ENCODE measurements around the gene LCE3B. TPM values are rescaled to one million over a fixed set of nuclear protein-coding genes. Genes with fewer than 3 reads are reported as not detected.
A peak's percentile ranks its signal among the peaks of the same experiment; 100 is the strongest.

Gene LCE3B
- total RNA-seq, 1 experiment from 2014 or later, result not detected

DNA sequence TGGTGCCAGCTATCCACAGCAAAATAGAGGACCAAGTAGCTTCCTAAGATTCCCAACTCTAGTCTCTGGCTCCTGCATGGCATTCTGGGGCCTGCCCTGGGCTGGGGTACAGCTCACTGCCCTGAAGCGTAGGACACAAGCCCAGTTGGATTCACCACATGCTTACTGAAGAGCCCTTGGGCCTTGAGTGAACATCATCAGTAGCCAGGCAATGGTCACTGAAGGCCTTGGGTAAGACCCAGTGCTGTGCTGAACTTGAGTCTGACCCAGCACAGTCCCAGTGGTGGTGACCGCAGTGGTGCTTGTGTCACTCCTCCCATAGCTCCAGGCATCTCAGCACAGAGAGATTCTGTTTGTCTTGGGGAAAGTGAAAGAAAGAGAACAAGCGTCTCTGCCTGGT lies 17.0 kb downstream of the LCE3B start:
- H3K36me3 ChIP-seq (replicated peaks; ENCODE audit: control insufficient read depth, insufficient read depth, low read length), result no peaks in the 10 kb centered on the region
- no peak overlapping the region for H3K4me3 ChIP-seq (ENCODE audit: insufficient read depth, low read depth, low read length)
- H3K27me3 ChIP-seq (ENCODE audit: control insufficient read depth, insufficient read depth, low read length), result no peaks in the 10 kb centered on the region
- DNase-seq, result no peak

DNA sequence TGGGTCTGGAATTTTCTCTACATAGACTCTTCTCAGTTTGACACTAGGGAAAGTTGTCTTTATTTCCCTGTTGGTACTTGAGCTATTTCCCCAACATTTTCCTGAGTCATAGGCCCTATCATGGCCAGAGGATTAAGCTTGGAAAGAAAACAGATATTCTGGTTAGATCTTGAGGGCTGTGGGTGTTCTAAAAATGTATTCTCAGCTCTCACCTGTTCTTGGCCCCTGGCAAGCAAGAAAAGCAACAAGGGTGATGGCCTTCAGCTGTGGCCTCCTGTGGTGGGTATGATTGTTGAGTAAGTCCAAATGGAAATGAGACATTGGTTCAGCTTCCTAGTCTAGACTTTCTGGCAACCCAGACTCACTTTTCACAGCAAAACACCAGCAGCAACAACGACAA lies 26.7 kb downstream of the LCE3B start:
- no peak for DNase-seq
- Histone ChIP-seq H3K27me3 (ENCODE audit: control insufficient read depth, insufficient read depth, low read length) (no peaks in the 10 kb centered on the region), H3K36me3 (replicated peaks; ENCODE audit: control insufficient read depth, insufficient read depth, low read length) (no peaks in the 10 kb centered on the region), H3K4me3 (ENCODE audit: insufficient read depth, low read depth, low read length) (no peak overlapping the region)

DNA sequence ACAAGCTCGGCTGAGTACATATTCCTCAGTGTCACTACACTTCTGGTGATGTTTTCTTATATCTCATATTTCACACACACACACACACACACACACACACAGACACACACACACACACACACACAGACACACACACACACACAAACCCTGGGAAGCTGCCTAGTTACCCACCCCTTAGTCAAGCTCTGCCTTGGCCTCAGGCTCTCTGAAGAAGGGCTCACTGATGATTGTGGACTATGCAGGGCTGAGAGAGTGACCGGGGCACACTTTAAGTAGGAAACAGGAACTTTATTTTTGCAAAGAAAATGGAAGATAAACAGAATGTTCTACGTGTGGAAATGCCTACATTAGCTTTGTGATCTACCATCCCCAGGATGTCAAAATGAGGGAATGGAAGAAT lies 30.3 kb downstream of the LCE3B start:
- H3K36me3 ChIP-seq (replicated peaks; ENCODE audit: control insufficient read depth, insufficient read depth, low read length), result no peaks in the 10 kb centered on the region
- H3K4me3 ChIP-seq (ENCODE audit: insufficient read depth, low read depth, low read length), result no peak overlapping the region
- no peaks in the 10 kb centered on the region for H3K27me3 ChIP-seq (ENCODE audit: control insufficient read depth, insufficient read depth, low read length)
- no peak for DNase-seq

DNA sequence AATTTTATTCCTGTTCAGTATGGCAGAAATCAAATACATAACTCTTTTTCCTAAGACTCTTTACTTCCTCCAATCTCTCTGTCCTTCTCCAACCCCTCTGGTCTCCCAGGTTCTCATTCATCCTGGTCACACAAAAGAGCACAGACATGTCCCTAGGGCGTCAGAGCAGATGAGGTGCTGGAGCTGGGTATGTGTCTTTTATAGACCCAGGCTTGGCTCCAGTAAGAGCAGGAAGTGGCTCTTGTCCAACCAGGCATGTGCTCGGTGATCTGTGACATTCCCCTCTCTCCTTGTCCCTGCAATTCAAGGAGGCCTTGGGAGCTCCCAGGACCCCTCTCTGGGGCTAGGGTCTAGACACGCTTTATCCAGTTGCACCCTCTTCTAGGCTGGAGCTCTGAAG lies 31.5 kb downstream of the LCE3B start:
- Histone ChIP-seq H3K27me3 (ENCODE audit: control insufficient read depth, insufficient read depth, low read length) (no peaks in the 10 kb centered on the region), H3K36me3 (replicated peaks; ENCODE audit: control insufficient read depth, insufficient read depth, low read length) (no peaks in the 10 kb centered on the region), H3K4me3 (ENCODE audit: insufficient read depth, low read depth, low read length) (no peak overlapping the region)
- DNase-seq, result no peak

DNA sequence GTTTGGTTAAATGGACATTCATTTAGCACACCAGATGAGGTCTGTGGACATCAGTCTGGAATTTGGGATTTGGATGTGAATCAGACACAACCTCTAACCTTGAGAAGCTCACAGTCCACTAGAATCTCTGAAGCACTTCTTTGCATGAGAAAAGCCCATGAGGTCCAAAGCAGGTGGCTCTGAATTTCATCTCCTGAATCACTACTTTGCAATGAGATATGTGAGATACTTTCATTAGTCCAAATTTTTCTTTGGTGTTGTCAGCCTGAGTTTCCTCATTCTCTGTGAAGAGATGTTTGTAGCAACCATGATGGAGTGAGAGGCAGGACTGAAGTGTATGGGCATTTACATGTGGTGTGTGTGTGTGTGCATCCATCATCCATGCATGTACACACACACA lies 33.0 kb downstream of the LCE3B start:
- Histone ChIP-seq H3K36me3 (replicated peaks; ENCODE audit: control insufficient read depth, insufficient read depth, low read length) (no peaks in the 10 kb centered on the region), H3K27me3 (ENCODE audit: control insufficient read depth, insufficient read depth, low read length) (no peaks in the 10 kb centered on the region), H3K4me3 (ENCODE audit: insufficient read depth, low read depth, low read length) (no peak overlapping the region)
- DNase-seq, result no peak

DNA sequence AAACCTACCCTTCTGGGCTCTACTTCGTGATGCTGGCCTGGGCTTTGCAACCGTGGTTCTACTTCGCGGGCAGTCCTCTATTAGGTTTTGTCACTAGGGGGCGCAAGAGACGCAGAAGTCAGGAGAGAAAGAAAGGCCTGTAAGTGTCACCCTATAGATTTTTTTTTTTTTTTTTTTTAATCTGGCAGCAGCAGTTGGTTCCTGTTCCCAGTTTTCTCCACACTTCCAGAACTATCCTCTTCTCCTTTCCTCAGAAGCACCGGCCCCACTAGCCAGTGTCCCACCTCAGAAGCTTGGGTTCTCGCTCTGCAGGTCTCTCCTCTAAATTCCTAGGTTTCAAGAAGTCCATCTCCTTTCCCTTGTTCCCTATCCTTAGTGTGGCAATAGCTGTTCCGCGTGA lies 40.5 kb downstream of the LCE3B start:
- DNase-seq, result peak; percentile 47
- Histone ChIP-seq H3K36me3 (replicated peaks; ENCODE audit: control insufficient read depth, insufficient read depth, low read length) (no peaks in the 10 kb centered on the region), H3K27me3 (ENCODE audit: control insufficient read depth, insufficient read depth, low read length) (no peaks in the 10 kb centered on the region), H3K4me3 (ENCODE audit: insufficient read depth, low read depth, low read length) (no peak overlapping the region)

DNA sequence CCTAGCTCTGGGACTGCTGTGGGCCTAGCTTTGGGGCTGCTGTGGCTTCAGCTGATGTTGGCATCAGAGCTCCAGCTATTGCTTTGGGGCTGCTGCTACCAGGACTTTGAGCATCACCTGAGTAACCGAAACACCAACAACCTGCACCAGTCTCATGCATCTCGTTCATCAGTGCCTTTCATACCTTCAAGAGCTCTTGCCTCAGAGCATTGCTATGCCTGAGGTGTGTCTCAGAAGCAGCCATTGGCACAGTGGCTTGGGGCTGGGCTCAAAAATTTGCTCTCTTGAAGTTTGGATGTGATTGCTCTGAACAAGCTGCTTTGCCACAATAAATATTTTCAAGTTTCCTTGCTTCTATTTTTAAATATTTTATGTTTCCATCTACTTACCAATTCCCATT lies 42.8 kb downstream of the LCE3B start:
- H3K36me3 ChIP-seq (replicated peaks; ENCODE audit: control insufficient read depth, insufficient read depth, low read length), result no peaks in the 10 kb centered on the region
- DNase-seq, result no peak
- no peak overlapping the region for H3K4me3 ChIP-seq (ENCODE audit: insufficient read depth, low read depth, low read length)
- no peaks in the 10 kb centered on the region for H3K27me3 ChIP-seq (ENCODE audit: control insufficient read depth, insufficient read depth, low read length)

DNA sequence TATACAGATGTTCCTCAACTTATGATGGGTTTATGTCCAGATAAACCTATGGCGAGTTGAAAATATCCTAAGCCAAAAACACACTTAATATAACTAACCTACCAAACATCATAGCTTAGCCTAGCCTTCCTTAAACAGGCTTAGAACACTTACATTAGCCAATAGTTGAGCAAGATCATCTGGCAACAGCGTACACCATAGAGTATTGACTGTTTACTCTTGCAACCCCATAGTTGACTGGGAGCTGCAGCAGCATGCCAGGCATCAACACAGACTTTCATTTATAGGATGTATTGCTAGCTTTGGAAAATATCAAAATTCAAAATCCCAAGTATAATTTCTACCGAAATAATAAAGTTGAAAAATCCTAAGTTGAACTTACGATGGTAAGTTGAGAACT lies 44.1 kb downstream of the LCE3B start:
- H3K36me3 ChIP-seq (replicated peaks; ENCODE audit: control insufficient read depth, insufficient read depth, low read length), result no peaks in the 10 kb centered on the region
- no peak overlapping the region for H3K4me3 ChIP-seq (ENCODE audit: insufficient read depth, low read depth, low read length)
- DNase-seq, result no peak
- no peaks in the 10 kb centered on the region for H3K27me3 ChIP-seq (ENCODE audit: control insufficient read depth, insufficient read depth, low read length)

DNA sequence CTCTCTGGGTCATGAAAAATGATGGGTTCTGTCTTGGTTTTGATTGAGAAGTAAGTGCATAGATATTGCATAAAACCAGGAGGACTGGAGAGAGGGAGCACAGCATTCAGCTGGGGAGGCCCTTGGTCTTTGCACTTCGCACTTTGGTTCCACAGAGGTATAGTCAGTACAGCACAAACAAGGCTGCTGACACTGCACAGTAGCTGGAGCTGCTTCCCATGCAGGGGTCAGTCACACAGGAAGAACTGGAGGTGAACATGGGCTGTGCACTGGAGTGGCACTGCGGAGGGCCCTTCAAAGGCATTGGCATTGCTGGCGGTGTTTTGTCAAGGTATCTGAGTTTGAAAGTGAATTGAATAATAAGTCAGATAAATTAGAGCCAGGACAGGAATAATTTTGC lies 45.0 kb downstream of the LCE3B start:
- no peak overlapping the region for H3K4me3 ChIP-seq (ENCODE audit: insufficient read depth, low read depth, low read length)
- H3K36me3 ChIP-seq (replicated peaks; ENCODE audit: control insufficient read depth, insufficient read depth, low read length), result no peaks in the 10 kb centered on the region
- DNase-seq, result no peak
- no peaks in the 10 kb centered on the region for H3K27me3 ChIP-seq (ENCODE audit: control insufficient read depth, insufficient read depth, low read length)

DNA sequence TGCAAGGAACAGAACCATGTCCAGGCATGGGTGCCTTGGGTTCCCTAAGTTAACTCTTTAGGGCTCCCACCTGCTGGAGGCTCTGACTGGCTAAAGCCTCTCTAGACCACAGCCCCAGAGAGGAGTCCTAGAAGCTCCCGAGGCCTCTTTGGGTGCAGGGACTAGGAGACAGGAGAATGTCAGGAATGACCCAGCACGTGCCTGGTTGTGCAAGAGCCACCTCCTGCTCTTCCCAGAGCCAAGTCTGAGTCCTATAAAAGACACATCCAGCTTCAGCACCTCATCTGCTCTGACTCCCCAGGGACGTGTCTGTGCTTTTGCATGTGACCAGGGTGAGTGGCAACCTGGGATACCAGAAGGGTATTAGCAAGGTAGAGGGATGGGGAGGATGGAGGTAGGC lies 49.5 kb downstream of the LCE3B start, which contains the start of gene LCE2D:
Gene LCE2D, plus strand, starts transcription at position 283 of the 400 bp plus-strand sequence. CDS start 726 bp downstream, outside the sequence.
- Histone ChIP-seq H3K27me3 (ENCODE audit: control insufficient read depth, insufficient read depth, low read length) (no peaks in the 10 kb centered on the region), H3K4me3 (ENCODE audit: insufficient read depth, low read depth, low read length) (no peak within 1 kb of the TSS), H3K36me3 (replicated peaks; ENCODE audit: control insufficient read depth, insufficient read depth, low read length) (no peaks in the 10 kb centered on the region)
- no peak for DNase-seq

Other genes starting within 250 kb of the LCE3B start
- not detected in 2 replicates for gene CRNN, start 199.5 kb upstream of the LCE3B start, total RNA-seq (2014; rRNA removed; shearing (Covaris generic))
- not detected in 2 replicates for gene LCE5A, start 103.0 kb upstream of the LCE3B start, total RNA-seq (2014; rRNA removed; shearing (Covaris generic))
- gene CRCT1, start 99.3 kb upstream of the LCE3B start, total RNA-seq (2014; rRNA removed; shearing (Covaris generic)), result not detected in 2 replicates
- gene LCE3E, start 47.0 kb upstream of the LCE3B start, total RNA-seq (2014; rRNA removed; shearing (Covaris generic)), result not detected in 2 replicates
- not detected in 2 replicates for gene LCE3D, start 33.3 kb upstream of the LCE3B start, total RNA-seq (2014; rRNA removed; shearing (Covaris generic))
- gene LCE3C, start 13.6 kb upstream of the LCE3B start, total RNA-seq (2014; rRNA removed; shearing (Covaris generic)), result not detected in 2 replicates
- gene LCE3A, start 9.3 kb downstream of the LCE3B start, total RNA-seq (2014; rRNA removed; shearing (Covaris generic)), result not detected in 2 replicates
- gene LCE2D, start 49.6 kb downstream of the LCE3B start, total RNA-seq (2014; rRNA removed; shearing (Covaris generic)), result not detected in 2 replicates
- gene LCE2C, start 61.5 kb downstream of the LCE3B start, total RNA-seq (2014; rRNA removed; shearing (Covaris generic)), result not detected in 2 replicates
- not detected in 2 replicates for gene LCE2B, start 72.3 kb downstream of the LCE3B start, total RNA-seq (2014; rRNA removed; shearing (Covaris generic))
- gene LCE2A, start 84.5 kb downstream of the LCE3B start, total RNA-seq (2014; rRNA removed; shearing (Covaris generic)), result not detected in 2 replicates
- not detected in 2 replicates for gene LCE4A, start 94.3 kb downstream of the LCE3B start, total RNA-seq (2014; rRNA removed; shearing (Covaris generic))
- not detected in 2 replicates for gene KPRP, start 144.2 kb downstream of the LCE3B start, total RNA-seq (2014; rRNA removed; shearing (Covaris generic))
- not detected in 2 replicates for gene LCE1F, start 161.3 kb downstream of the LCE3B start, total RNA-seq (2014; rRNA removed; shearing (Covaris generic))
- not detected in 2 replicates for gene LCE1E, start 172.4 kb downstream of the LCE3B start, total RNA-seq (2014; rRNA removed; shearing (Covaris generic))
- gene LCE1D, start 182.9 kb downstream of the LCE3B start, total RNA-seq (2014; rRNA removed; shearing (Covaris generic)), result not detected in 2 replicates
- gene LCE1C, start 192.8 kb downstream of the LCE3B start, total RNA-seq (2014; rRNA removed; shearing (Covaris generic)), result not detected in 2 replicates
- gene LCE1B, start 198.2 kb downstream of the LCE3B start, total RNA-seq (2014; rRNA removed; shearing (Covaris generic)), result not detected in 2 replicates
- not detected in 2 replicates for gene LCE1A, start 213.7 kb downstream of the LCE3B start, total RNA-seq (2014; rRNA removed; shearing (Covaris generic))
- not detected in 2 replicates for gene LCE6A, start 229.0 kb downstream of the LCE3B start, total RNA-seq (2014; rRNA removed; shearing (Covaris generic))
- not detected in 2 replicates for gene LCE7A, start 246.2 kb downstream of the LCE3B start, total RNA-seq (2014; rRNA removed; shearing (Covaris generic))